SW 1271 (cell line): ENCODE data around the gene TUB.

Source experiments
- DNase-seq, 2 experiments: peaks; one replicate each; lab custom pipeline; 2025; lab: John Stamatoyannopoulos, UW

TUB gene

DNA sequence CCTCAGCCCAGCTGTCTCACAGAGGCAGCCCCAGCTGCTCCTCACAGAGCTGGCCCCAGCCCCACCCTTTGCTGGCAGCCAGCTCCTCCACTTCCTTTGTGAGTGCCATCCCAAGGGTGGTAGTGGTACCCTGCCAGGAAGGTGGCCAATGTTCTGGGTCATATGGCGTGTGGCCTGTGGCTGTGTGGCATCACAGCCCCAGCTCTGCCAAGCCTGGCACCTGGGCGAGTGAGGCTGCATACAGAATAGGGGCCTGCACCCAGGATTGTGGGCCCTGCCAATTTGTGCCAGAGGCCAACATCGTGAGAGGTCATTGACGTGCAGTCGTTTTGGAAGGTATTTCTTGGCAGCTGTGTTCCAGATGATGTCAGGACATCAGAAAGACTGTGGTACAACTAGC is 10.7 kb downstream of the TUB start:
- DNase-seq, result no peak

DNA sequence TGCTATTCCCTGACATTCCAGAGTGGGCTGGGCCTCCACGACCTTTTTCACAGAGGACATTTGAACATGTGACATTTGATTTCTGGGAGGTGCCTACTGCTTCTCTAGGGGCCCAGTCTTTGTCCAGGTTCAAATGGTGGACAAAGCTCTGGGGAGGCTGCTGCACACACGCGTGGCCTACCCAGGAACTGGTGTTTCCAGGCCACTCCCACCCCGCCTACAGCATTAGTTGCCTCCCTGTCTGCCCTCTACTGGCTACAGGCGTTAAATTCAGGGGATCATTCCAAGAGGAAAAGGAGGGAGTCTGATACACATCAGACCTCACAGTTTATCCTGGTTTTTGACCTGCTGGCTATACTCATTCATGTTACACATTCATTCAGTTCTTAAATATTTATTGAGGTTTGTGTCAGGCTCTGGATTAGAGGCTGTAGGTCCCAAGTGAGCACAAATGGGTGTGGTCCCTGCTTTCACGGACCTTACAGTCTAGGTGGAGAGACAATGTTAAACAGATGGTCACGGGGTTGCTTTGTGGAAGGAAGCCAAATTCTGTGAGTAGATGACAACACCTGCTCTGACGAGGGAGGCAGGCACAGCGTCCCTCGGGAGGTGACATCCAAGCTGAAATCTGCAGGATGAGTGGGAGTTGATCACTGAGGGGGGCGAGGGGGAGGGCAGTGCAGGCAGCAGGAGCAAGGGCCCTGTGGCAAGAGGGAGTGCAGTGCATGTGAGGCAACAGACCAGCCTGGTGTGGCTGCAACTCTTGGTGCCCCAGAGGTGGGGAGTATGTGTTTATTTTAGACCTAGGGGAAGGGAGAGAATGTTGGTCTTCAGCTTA is 11.8 kb downstream of the TUB start:
- DNase-seq, result peak in 1 of 2 experiments; percentile 31

DNA sequence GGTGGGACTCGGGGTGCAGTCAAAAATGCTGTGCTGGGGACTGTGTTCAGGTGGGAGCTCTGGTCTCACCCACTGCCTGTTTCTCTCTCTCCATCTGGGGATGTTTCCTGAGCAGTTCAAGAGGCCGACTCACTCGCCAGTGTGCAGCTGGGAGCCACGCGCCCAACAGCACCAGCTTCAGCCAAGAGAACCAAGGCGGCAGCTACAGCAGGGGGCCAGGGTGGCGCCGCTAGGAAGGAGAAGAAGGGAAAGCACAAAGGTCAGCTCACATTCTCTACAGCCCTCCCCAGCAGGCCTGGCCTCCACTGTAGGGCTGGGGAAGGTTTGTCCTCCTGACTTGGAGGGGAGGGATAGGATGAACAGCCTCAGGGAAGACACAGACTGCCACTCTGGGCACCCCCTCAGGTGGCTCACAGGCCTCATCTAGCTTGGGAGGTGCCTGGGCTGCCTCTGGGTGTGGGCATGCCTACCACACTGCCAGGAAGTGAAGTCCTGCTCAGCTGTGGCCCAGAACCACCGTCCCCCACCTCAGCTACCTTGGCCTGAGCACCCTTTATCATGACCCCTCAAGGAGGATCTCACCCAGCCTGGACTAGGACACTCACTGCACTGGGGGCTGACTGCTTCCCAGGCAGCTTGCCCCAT is 13.0 kb downstream of the TUB start:
- no peak for DNase-seq

DNA sequence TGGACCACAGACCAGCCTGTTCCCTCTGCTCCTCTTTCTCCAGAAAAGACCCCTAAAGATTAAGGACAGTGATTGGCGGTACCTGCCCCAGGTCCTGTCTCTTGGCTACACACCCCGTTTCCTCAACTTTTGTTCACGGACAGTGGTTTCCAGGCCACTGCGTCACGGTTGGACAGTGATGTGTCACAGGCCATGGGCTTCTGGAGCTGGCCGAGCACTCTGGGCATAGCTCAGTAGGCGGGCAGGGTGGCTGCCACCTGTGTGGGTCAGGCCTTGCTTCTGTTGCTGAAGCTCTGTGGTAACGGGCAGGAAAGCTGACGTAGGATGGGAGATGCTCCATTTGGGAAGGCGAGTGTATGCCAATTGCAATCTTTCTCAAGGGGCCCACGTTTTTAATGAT is 13.6 kb downstream of the TUB start:
- no peak for DNase-seq

DNA sequence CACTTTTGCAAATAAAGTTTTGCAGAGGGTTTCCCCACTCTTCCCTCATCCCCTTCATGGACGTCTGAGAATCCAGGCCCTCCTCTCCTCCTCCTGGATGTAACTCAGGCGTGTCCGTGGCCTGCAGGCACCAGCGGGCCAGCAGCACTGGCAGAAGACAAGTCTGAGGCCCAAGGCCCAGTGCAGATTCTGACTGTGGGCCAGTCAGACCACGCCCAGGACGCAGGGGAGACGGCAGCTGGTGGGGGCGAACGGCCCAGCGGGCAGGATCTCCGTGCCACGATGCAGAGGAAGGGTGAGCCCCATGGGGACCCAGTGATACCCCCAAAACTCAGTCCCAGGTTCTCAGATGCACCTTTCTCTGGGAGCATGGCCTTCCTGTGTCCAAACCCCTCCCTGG is 14.4 kb downstream of the TUB start:
- DNase-seq, result no peak

DNA sequence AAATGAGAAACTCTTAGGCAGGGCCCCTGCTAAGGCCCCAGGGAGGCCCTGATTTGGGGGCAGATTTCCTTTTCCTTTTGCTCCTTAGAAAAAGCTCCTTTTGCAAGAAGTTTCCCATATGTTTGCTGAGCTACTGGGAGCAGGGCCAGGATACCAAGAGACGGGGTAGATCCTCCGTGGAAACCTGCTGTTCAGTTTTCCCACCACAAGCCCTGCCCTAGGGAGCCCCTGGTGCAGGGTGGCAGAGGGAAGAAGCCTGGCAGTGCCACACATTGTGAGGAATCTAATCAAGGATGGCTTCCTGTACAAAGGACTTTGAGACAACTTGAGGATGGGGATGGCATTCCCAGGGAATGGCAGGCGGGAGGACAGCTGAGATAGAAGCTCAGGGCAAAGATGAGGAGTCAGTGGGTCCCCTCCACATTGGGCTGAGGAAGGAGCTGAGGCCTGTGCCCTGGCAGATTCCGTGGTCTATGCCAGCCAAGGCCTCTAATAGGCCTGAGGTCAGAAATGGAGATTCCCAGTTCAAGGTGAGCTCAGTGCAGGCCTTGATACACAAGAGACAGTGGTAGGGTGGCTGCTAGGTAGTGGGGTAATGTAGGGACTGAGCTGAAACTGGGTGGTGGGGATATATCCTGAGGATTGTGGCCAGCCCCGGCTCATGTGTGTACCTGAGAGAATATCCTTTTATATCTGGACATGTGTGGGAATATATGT is 15.0 kb downstream of the TUB start:
- no peak for DNase-seq

DNA sequence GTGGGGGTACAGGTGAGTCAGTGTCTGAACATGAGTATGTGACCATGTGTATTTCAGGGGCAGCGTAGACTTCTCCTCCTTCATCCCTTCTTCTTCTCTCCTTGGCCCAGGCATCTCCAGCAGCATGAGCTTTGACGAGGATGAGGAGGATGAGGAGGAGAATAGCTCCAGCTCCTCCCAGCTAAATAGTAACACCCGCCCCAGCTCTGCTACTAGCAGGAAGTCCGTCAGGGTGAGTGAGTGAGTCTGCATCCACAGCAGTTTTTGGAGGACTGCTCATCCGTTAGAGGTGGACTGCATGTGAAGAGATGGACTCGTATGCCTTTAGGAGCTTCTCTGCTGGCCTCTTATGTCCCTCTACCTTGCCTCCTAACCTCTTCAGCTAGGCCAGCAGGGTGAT is 15.6 kb downstream of the TUB start:
- DNase-seq, result no peak

DNA sequence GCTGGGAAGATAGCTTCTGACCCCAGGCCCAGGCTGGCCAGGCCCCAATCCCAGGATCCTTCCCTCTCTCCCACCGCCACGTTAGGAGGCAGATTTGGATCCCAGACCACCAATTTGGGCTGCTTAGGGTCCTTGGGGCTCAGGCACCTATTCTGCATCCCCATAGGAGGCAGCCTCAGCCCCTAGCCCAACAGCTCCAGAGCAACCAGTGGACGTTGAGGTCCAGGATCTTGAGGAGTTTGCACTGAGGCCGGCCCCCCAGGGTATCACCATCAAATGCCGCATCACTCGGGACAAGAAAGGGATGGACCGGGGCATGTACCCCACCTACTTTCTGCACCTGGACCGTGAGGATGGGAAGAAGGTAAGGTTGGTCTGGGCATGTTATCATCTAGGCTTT is 16.1 kb downstream of the TUB start:
- DNase-seq, result no peak

DNA sequence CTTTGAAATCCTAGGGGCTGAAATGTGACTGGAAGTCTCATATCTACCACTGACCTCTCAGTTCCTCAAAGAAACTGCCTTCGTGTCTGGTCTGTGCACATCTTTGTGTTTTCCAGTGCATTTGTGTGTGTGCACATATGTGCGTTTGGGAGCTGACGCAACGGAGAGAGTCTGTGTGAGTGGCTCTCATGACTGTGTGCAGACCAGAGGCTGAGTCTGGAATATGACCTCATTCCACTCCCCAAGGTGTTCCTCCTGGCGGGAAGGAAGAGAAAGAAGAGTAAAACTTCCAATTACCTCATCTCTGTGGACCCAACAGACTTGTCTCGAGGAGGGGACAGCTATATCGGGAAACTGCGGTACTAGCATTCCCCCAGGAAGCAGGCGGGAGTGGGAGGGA is 16.5 kb downstream of the TUB start:
- DNase-seq, result no peak

DNA sequence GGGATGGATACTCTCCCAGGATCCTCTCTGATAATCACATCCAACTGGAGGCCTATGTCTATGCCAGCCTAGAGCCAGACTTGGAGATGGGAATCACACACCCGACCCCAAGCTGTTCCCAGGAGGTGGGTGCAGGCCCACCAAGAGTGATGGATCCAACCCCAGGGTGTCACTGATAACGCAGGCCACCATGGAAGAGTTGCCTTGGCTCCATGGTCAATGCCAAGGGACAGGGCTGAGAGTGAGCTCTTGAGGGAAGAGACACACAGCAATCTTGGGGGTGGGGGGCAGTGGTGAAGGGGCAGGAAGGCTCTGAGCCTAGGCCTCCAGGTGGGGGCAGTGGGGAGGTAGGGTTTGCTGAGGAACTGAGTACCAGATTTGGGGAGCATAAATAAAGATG is 16.9 kb downstream of the TUB start:
- DNase-seq, result no peak

DNA sequence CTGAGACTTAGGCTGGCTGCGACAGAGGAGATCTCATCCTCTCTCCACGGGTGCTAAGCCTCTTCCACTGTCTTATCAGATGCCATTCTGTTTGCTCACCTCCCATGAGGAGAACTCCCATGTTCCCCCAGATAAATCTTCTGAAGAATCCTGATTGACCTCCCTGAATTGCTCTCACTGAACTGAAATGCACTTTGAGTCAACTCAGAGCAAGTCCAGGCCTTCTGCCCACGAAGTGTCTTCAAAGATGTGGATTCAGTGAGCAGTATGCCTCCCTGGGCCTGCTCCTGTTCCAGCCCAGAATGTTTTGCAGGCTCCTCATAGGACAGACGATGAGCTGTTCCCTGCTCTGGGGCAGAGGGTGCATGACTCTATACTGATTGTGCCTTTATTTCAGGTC is 17.4 kb downstream of the TUB start:
- no peak for DNase-seq

DNA sequence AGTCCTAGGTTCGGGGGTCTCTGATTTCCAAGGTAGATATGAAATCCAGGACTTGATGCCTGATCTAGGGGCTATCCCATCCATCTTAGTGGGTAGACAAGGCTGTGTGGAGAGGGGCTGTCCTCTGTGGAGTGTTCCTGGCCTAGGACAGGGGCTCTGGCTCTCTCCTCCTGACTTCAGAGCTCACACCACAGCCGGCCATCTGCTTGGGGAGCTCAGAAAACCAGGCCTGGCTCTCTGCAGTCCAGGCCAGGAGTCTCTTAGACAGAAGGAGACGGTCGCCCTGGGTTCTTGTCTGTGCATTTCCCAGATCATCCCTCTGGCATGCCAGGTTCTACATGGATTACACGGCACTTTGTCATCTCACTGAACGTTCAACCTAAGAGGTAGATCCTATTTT is 17.9 kb downstream of the TUB start:
- DNase-seq, result no peak

DNA sequence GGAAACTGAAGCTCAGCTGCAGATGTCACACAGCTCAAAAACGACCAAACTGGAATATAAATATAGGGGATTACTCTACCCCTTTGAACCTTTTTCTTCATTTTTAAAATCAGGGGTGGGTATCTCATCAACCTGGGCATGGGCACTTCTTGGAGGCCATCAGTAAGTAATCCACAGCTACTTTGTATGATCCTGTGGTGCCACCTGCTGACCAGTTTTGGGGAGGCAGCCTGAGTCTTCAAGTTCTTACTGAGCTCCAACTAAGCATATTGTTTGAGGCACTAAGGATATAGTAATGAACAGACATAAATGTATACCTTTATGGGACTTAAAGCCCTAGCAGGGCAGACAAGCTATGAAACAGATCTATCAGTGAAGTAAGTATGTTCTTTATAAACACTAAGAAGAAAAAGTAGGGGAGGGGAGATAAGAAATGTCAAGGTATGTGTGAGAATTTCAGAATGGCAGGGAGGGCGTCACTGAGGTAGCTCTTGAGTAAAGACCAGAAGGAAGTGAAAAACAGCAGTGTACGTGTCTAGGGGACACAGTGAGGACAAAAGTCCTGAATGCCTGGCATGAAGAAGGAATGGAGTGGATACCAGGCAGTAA is 18.4 kb downstream of the TUB start:
- peak in 1 of 2 experiments; percentile 49 for DNase-seq

DNA sequence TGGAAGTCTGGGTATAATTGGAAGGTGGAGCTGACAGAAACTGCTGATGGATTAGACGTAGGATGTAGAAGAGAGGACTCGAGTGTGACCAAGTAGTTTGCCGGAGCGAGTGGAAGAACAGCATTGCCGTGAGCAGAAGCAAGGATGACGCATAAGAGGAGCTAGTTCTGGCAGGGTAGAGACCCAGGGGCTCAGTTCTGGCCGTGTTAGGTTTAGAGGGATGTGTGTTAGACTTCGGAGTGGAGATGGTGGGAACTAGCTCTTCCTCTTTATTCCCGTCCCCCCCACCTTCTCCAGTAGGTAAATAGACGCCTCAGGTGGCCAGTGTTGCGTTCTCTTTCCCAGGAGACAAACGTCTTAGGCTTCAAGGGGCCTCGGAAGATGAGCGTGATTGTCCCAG is 19.1 kb downstream of the TUB start:
- DNase-seq, result no peak

DNA sequence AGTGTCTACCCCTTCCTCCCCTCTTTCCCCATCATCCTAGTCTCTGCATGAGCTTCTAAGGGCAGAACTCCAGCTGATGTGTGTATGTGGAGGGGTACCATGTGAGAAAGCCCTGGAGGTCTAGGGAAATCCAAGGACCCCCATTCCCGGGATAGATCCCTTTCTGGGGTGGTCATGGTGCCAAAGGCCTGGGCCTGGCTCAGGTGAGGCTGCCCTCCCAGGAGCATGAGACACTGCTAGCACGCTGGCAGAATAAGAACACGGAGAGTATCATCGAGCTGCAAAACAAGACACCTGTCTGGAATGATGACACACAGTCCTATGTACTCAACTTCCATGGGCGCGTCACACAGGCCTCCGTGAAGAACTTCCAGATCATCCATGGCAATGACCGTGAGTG is 19.6 kb downstream of the TUB start:
- no peak for DNase-seq

DNA sequence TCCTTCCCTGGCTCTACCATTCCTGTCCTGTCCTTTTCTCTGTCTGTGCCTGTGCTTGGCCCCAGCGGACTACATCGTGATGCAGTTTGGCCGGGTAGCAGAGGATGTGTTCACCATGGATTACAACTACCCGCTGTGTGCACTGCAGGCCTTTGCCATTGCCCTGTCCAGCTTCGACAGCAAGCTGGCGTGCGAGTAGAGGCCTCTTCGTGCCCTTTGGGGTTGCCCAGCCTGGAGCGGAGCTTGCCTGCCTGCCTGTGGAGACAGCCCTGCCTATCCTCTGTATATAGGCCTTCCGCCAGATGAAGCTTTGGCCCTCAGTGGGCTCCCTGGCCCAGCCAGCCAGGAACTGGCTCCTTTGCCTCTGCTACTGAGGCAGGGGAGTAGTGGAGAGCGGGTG is 20.4 kb downstream of the TUB start:
- DNase-seq, result no peak

DNA sequence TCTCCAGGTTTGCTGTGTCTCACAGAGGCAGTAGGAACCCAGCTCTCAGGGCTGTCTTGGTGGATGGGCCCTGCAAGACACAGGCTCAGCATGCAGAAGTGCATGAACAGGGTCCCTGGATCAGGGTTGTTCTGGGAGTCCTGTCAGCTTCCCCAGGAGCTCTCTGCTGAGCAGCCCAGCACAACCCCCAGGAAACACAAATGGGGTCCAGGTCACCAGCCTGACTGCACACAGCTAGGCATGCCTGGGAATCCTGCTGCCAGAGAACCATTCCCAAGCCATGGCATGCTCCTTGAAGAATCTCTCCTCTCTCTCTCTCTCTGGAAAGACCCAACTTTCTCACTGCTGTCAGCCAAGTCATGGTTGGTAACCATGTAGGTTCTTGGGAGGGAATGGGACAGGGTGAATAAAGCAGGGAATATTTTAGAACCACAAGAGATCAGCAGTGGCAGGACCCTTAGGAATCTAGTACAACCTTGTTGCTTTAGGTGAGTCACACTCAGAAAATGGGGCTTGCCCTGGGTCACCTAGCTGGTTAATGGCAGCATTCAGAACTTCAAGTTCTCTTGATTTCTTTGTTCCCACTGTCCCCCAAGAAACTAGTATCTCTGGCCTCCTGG is 21.4 kb downstream of the TUB start:
- no peak for DNase-seq

DNA sequence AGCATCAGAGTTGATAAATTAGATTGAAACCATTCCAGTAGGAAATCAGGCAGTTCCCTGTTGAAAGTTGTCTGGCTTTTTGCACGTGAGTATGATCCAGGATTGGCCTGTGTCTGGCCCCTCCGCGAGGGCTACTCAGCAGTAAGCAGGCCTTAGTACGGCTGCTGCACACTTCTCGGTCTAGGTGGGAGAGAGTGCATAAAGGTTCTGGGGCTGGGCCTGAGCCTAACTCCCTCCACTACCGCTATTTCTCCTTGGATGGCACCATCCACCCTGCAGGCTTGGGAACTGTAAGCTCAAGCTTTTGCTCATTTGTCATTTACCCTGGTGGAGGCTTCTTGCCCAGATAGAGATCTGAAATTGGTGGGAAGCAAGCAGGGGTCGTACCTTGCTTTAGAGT is 22.0 kb downstream of the TUB start:
- DNase-seq, result no peak

DNA sequence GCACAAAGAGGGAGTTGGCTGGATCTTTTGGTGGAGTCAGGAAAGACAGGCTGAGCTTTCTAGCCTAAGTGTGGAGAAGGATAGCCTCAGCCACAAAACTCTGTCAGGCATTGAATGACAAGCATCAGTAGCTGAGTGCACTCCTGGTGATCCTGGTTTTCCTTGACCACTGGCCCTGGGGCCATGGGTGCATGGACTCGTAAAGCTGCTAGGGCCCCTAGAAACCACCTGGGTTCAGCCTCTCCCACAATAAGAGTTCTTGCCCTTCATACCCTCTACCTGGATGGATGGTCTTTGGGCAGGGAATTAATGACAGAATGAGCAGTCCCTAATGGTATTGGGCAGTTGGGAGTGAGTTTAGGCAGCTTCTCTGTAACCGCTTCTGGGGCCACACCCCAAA is 22.9 kb downstream of the TUB start:
- no peak for DNase-seq

DNA sequence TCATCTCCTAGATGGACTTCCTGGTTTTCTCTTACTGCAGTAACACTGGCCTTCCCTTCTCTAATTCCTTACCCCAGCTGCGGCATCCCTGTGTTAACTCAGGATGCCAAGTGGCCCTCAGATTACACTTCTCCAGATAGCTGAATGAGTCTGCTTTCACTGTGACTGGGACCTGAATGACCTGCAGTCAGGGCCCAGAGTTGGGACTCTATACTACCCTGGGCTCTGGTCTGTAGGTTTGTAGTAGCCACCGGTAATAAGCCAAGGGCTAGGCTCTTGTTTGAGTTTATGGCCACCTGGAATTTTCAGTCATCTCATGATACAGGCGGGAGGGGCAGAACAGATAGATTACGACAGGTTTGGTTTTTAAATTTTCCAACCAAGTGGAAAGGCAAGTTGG is 24.1 kb downstream of the TUB start:
- DNase-seq, result no peak

DNA sequence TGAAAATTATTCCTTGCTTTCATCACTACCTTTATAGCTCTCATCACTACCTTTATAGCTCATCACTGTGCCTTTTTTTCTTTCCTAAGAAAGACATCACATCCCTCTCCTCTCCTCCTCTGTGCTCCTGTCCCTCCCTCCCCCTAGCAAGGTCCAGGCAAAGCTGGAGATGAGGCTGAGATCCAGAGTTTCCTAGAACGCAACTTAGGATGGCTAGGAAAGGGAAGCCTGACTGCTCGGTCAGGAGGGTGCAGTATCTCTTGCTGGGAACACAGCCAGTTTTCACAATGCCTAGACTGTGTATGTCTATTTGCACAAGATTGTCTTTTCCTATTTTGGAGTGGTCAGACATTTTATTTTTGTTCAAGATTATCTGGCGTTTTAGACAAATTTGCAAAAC is 24.7 kb downstream of the TUB start:
- no peak for DNase-seq

DNA sequence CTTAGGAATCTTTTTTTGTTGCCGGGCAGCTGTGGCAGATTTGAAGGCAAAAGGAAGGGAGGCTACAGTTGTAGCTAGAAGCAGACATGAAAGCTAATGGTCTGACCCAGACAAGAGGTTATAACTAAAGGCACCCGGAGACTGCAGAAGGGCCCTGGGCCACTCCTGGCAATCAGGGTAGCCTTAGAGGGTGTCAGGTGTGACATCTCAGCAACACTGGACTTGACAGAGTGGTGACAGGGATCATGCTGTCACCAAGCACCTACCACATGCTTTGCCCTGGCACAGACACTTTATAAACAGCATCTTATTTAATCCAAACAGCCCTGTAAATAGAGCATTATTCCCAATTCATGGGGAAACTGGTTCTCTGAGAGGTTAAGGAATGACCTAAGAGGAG is 25.7 kb downstream of the TUB start:
- no peak for DNase-seq
